ENCODE data around the gene RXRG.

- no peak for TF ChIP-seq GATA3 (IDR thresholded peaks at IDR 0.05; ENCODE audit: low read depth, low read length)
- no peak for TF ChIP-seq GATA2 (IDR thresholded peaks at IDR 0.05; ENCODE audit: low read depth, low read length)
These were observed 24.3 kb downstream of the RXRG start for GRCh38 chr1:165420655-165421054.

Data from SH-SY5Y (cell line).